Kidney epithelial cell (primary cell): ENCODE results near the gene STX19. TPM values are rescaled to one million over a fixed set of nuclear protein-coding genes. Genes with fewer than 3 reads are reported as not detected.

Source experiments
- total RNA-seq: library from RNA; depleted of rRNA; stranded (reverse); fragments of >200 nt; gene quantifications from 2 replicates; pipeline ENCODE4 v1.2.3, GENCODE V29; 2015

The STX19 gene
- total RNA-seq, 1 donor from 2014 or later: not detected

Other genes starting within 250 kb of the STX19 start
- 14.1 and 15.1 TPM in 2 replicates for gene PROS1, start 54.7 kb downstream of the STX19 start, total RNA-seq
- gene ARL13B, start 48.4 kb downstream of the STX19 start, total RNA-seq: 9.7 and 11.4 TPM in 2 replicates
- gene DHFR2, start 34.3 kb upstream of the STX19 start, total RNA-seq: 2.1 and 2.6 TPM in 2 replicates
- 6.8 and 11.0 TPM in 2 replicates for gene NSUN3, start 34.5 kb upstream of the STX19 start, total RNA-seq